Parathyroid adenoma (tissue), 2 donors: ENCODE measurements around the gene PRSS23.
"Not testable (repeated sequence)": the region's sequence is repeated elsewhere in the genome, so short reads cannot be mapped to it uniquely, and the experiment has no call there.

Experiments used
- H2AFZ ChIP-seq: fragments of 300-600 bp; sonication (generic); one replicate; pipeline ENCODE4 v1.7.0; 2017; ENCODE audit warnings: antibody characterized with exemption, mild to moderate bottlenecking
- H3K27ac ChIP-seq: fragments of 300-600 bp; sonication (generic); one replicate; pipeline ENCODE4 v1.7.0; 2017
- H3K27me3 ChIP-seq: fragments of 300-600 bp; sonication (generic); one replicate; pipeline ENCODE4 v1.7.0; 2017; ENCODE audit warnings: low read length; ENCODE audit not compliant: control insufficient read depth, insufficient read depth
- H3K36me3 ChIP-seq: fragments of 300-600 bp; sonication (generic); one replicate; pipeline ENCODE4 v1.7.0; 2017; ENCODE audit warnings: low read length; ENCODE audit not compliant: control insufficient read depth, insufficient read depth
- H3K4me1 ChIP-seq: fragments of 300-600 bp; sonication (generic); one replicate; pipeline ENCODE4 v1.7.0; 2017; ENCODE audit warnings: control low read depth
- H3K4me2 ChIP-seq: fragments of 300-600 bp; sonication (generic); one replicate; pipeline ENCODE4 v1.7.0; 2017; ENCODE audit warnings: low read length
- H3K4me3 ChIP-seq: fragments of 300-600 bp; sonication (generic); one replicate; pipeline ENCODE4 v1.7.0; 2017; ENCODE audit warnings: low read depth, low read length
- H3K79me2 ChIP-seq: fragments of 300-600 bp; sonication (generic); one replicate; pipeline ENCODE4 v1.7.0; 2017; ENCODE audit warnings: control low read depth
- H3K9ac ChIP-seq: fragments of 300-600 bp; sonication (generic); one replicate; pipeline ENCODE4 v1.7.0; 2017; ENCODE audit warnings: mild to moderate bottlenecking
- H3K9me3 ChIP-seq: fragments of 300-600 bp; sonication (generic); one replicate; pipeline ENCODE4 v1.7.0; 2017; ENCODE audit warnings: low read length; ENCODE audit not compliant: control insufficient read depth
- CTCF ChIP-seq: fragments of 300-600 bp; sonication (generic); IDR thresholded peaks from one replicate; pipeline ENCODE4 v1.7.0; 2017; ENCODE audit warnings: antibody characterized with exemption, mild to moderate bottlenecking
- donor health status: primary hyperparathyroidism.

PRSS23 gene

GRCh38 chr11:86844762-86845508 is 44.6 kb downstream of the PRSS23 start:
- H3K27me3 ChIP-seq, H3K4me1 ChIP-seq, H3K27ac ChIP-seq, H2AFZ ChIP-seq, H3K36me3 ChIP-seq, H3K9me3 ChIP-seq, H3K79me2 ChIP-seq, H3K4me2 ChIP-seq, H3K4me3 ChIP-seq, H3K9ac ChIP-seq: not testable (repeated sequence)

- Histone ChIP-seq H3K27me3 (no peaks in the 10 kb centered on the region), H3K27ac (no peak overlapping the region), H3K9ac (no peak overlapping the region), H2AFZ (no peak overlapping the region), H3K36me3 (no peaks in the 10 kb centered on the region), H3K79me2 (no peaks in the 10 kb centered on the region), H3K4me3 (no peak overlapping the region), H3K4me2 (no peak overlapping the region), H3K4me1 (no peaks in the 10 kb centered on the region), H3K9me3 (no peaks in the 10 kb centered on the region)
- no peak for TF ChIP-seq CTCF
These were observed 47.8 kb downstream of the PRSS23 start for GRCh38 chr11:86848132-86848531.

DNA sequence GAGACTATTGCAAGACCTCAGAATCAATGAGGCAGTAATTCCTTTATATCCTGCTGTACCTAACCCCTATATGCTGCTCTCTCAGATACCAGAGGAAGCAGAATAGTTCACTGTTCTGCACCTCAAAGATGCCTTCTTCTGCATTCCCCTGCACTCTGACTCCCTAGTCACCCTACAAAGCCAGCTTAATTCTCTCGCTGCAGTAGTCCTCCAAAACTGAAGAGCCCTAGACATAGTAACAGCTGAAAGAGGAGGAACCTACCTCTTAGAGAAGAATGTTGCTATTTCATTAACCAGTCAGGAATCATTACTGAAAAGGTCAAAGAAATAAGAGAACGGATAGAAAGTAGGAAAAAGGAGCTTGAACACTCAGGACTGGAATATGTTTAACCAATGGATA is 49.3 kb downstream of the PRSS23 start:
- Histone ChIP-seq H3K4me3 (no peak overlapping the region), H3K79me2 (no peaks in the 10 kb centered on the region), H3K4me1 (no peaks in the 10 kb centered on the region), H3K27me3 (no peaks in the 10 kb centered on the region), H3K9me3 (no peaks in the 10 kb centered on the region), H3K4me2 (no peak overlapping the region), H2AFZ (no peak overlapping the region), H3K36me3 (no peaks in the 10 kb centered on the region), H3K27ac (no peak overlapping the region), H3K9ac (no peak overlapping the region)
- TF ChIP-seq CTCF: no peak
